Heart left ventricle (tissue), 13 donors: Measurements from ENCODE around the gene RPL27A.

Experiments
- CTCF ChIP-seq, 12 donors: fragments of 200-600 bp; sonication (generic) in 4 of 12; IDR thresholded peaks; one replicate each; pipeline versions ENCODE4 v1.5.0 to v1.8.0; 2018 to 2022; ENCODE audit warnings: antibody characterized with exemption in 12 of 12, mild to moderate bottlenecking in 5 of 12
- POLR2A ChIP-seq, 2 donors: fragments of 450-650 bp; IDR thresholded peaks; one replicate each; pipeline ENCODE4 v1.6.1; 2017; ENCODE audit warnings: antibody characterized with exemption in 2 of 2, mild to moderate bottlenecking in 2 of 2, moderate library complexity in 2 of 2
- donor health status: ischemic (EF 13 %, LVEDD 7.1; RV severe dilation, severe dysfunction).
- donor health status: DM: no; HTN: yes; CAD: no.
- donor health status: DM: no; HTN: no; CAD: no.
- donor health status: ischemic (EF 25% LVEDD 6.9; RV normal size, moderate dysfunction).
- donor health status: ischemic (EF 25% LVEDD 5.7; RV mildly dilated, moderate dysfunction).
- donor health status: ischemic (EF 35%, LVEDD 5.7; RV mildly dilated, moderate dysfunction).
- donor health status: nonischemic (EF 11% LVEDD 7.7; RV severe dilation, severe dysfunction).
- donor health status: DM: yes; HTN: yes; CAD: no.
- donor health status: PGD.
- donor health status: ischemic (EF 29% LVEDD 5.4; RV normal size, mild dysfunction).
- donor health status: nonischemic (EF 23%, LVEDD 6.1; RV moderate dilation, normal function).

GRCh38 chr11:8665222-8665621, 17.4 kb upstream of the RPL27A start:
- TF ChIP-seq CTCF (IDR thresholded peaks at IDR 0.05) (no peak), POLR2A (IDR thresholded peaks at IDR 0.05) (no peak)
